ENCODE data around the gene CLEC16A.

DNA sequence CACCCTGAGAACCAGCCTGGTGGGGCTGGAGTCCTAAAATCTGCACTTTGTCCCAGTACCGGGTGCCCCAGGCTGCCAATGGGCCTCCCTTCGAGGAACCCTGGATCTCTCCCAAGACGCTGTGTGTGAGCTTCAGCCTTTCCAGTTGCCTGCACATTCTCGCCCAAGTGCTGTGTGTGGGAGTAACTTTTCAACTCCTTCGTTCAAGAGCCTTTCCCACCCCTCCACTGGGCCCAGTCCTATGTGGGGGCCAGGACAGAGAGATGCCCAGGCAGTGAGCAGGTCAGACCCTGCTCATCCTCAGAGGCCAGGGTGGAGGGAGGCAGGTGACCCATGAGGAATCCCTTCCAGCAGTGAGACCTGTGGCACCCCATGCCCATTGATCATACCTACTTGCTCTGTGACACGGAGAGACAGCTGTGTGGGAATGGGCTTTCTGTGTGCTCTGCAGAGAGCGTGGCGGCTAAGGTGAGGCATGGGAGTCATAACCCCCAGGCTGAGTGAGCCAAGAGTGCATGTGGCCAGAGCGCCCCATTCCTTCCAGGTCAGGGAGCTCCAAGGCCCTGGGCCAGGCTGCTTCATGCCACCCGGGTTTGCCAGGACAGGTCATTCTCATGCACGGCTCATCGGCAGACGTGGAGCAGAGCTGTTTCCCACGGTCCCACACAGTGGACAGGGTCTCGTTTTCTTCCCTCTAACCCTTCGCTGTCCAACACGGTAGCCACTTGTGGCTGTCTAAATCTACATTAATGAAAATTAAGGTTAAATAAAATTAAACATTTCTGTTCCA, 154.4 kb downstream of the CLEC16A start:
- TF ChIP-seq, protein P1, sequence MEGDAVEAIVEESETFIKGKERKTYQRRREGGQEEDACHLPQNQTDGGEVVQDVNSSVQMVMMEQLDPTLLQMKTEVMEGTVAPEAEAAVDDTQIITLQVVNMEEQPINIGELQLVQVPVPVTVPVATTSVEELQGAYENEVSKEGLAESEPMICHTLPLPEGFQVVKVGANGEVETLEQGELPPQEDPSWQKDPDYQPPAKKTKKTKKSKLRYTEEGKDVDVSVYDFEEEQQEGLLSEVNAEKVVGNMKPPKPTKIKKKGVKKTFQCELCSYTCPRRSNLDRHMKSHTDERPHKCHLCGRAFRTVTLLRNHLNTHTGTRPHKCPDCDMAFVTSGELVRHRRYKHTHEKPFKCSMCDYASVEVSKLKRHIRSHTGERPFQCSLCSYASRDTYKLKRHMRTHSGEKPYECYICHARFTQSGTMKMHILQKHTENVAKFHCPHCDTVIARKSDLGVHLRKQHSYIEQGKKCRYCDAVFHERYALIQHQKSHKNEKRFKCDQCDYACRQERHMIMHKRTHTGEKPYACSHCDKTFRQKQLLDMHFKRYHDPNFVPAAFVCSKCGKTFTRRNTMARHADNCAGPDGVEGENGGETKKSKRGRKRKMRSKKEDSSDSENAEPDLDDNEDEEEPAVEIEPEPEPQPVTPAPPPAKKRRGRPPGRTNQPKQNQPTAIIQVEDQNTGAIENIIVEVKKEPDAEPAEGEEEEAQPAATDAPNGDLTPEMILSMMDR (IDR thresholded peaks at IDR 0.05) = no peak
- TF ChIP-seq POLR2A (IDR thresholded peaks at IDR 0.05) = no peak

Measured in gastroesophageal sphincter (tissue), 3 donors.